Osteoblast (primary cell): ENCODE data around the gene SH3RF2. TPM values are rescaled to one million over a fixed set of nuclear protein-coding genes. Genes with fewer than 3 reads are reported as not detected.

Experiments used
- DNase-seq: peaks from one replicate; pipeline ENCODE4 v3.0.0; 2011; ENCODE audit warnings: low spot score, mixed read lengths; ENCODE audit not compliant: insufficient read length; ENCODE audit errors: missing footprints
- H2AFZ ChIP-seq: 2 replicates; pipeline ENCODE4 v1.6.0; 2011; ENCODE audit warnings: mild to moderate bottlenecking, low read length
- H3K27ac ChIP-seq: 2 replicates; pipeline ENCODE4 v1.5.1; 2011; ENCODE audit warnings: mild to moderate bottlenecking, low read depth, low read length, moderate library complexity
- H3K27me3 ChIP-seq: 2 replicates; pipeline ENCODE4 v1.6.0; 2012; ENCODE audit warnings: mild to moderate bottlenecking, control low read depth, inconsistent platforms, low read length, moderate library complexity; ENCODE audit not compliant: insufficient read depth
- H3K36me3 ChIP-seq: 2 replicates; pipeline ENCODE4 v1.5.1; 2011; ENCODE audit warnings: mild to moderate bottlenecking, low read length, control low read depth, moderate library complexity; ENCODE audit not compliant: insufficient read depth
- H3K4me1 ChIP-seq: 2 replicates; pipeline ENCODE4 v1.5.1; 2011; ENCODE audit warnings: mild to moderate bottlenecking, low read length, control low read depth, moderate library complexity; ENCODE audit not compliant: insufficient read depth
- H3K4me2 ChIP-seq: 2 replicates; pipeline ENCODE4 v1.6.0; 2011; ENCODE audit warnings: mild to moderate bottlenecking, low read length; ENCODE audit not compliant: insufficient read depth
- H3K4me3 ChIP-seq: fragments of 200-600 bp; sonication (generic); 3 replicates; pipeline ENCODE4 v1.5.1; 2012; ENCODE audit warnings: mild to moderate bottlenecking, low read length, inconsistent platforms; ENCODE audit not compliant: insufficient read depth
- H3K79me2 ChIP-seq: 2 replicates; pipeline ENCODE4 v1.6.0; 2012; ENCODE audit warnings: mild to moderate bottlenecking, low read length, control low read depth, inconsistent platforms; ENCODE audit not compliant: insufficient read depth
- H3K9me3 ChIP-seq: 2 replicates; pipeline ENCODE4 v1.5.1; 2011; ENCODE audit warnings: low read depth, low read length, control low read depth
- H4K20me1 ChIP-seq: 2 replicates; pipeline ENCODE4 v1.6.0; 2012; ENCODE audit warnings: mild to moderate bottlenecking, low read length, control low read depth; ENCODE audit not compliant: insufficient read depth
- CTCF ChIP-seq: IDR thresholded peaks from 2 replicates; pipeline ENCODE4 v1.5.1; 2011; ENCODE audit warnings: mild to moderate bottlenecking, low read depth, low read length, moderate library complexity; ENCODE audit errors: extremely low read depth
- total RNA-seq: library from RNA; depleted of rRNA; stranded (reverse); fragments of >200 nt; gene quantifications from 2 replicates; pipeline ENCODE4 v1.2.3, GENCODE V29; 2012

The SH3RF2 gene
- total RNA-seq, 1 donor, result 4.0 TPM

- no peak for TF ChIP-seq CTCF
Observed at GRCh38 chr5:145919413-145919812, 17.0 kb upstream of the SH3RF2 start.

DNA sequence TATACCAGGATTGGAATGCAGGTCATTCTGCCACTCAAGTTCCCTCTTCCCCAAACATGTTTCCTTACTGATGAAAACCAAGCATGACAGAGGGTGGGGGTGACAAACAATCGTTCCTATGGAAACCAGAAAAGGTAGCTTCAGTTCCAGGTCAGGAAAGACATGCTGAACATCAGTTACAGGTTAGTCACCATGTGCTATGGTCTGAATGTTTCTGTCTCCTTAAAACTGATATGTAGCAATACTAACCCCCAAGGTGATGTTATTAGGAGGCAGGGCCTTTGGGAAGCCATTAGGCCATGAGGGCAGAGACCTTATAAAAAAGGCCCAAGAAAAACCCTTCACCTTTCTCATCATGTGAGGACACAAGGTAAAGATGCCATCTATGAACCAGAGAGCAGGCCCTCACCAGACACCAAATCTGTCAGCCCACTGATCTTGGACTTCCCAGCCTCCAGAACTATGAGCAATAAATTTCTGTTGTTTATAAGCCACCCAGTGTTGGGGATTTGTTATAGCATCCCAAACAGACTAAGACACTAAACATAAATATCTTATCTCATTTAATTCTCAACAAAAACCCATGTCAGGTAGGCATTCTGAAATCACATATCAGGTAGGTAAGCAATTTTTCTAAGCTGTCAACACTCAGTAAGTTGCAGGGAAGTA lies 15.7 kb upstream of the SH3RF2 start:
- DNase-seq, result no peak
- TF ChIP-seq CTCF, result no peak
- no peaks in the 10 kb centered on the region for H3K9me3 ChIP-seq

More at GRCh38 chr5:145919413-145919812, 17.0 kb upstream of the SH3RF2 start:
- Histone ChIP-seq H3K4me3 (no peak overlapping the region), H3K27ac (no peak overlapping the region), H3K27me3 (no peaks in the 10 kb centered on the region), H3K36me3 (no peaks in the 10 kb centered on the region), H3K79me2 (no peaks in the 10 kb centered on the region), H3K9me3 (no peaks in the 10 kb centered on the region), H2AFZ (no peak overlapping the region), H3K4me2 (no peak overlapping the region), H3K4me1 (peaks cover 12% of the 10 kb centered on the region), H4K20me1 (no peaks in the 10 kb centered on the region)
- no peak for DNase-seq

GRCh38 chr5:145921211-145921610 lies 15.2 kb upstream of the SH3RF2 start:
- H3K27me3 ChIP-seq, result no peaks in the 10 kb centered on the region
- H3K4me2 ChIP-seq, result no peak overlapping the region
- H3K79me2 ChIP-seq, result no peaks in the 10 kb centered on the region
- H3K4me1 ChIP-seq, result peaks cover 30% of the 10 kb centered on the region
- no peaks in the 10 kb centered on the region for H4K20me1 ChIP-seq
- no peak for TF ChIP-seq CTCF
- no peak for DNase-seq
- H2AFZ ChIP-seq, result no peak overlapping the region
- no peaks in the 10 kb centered on the region for H3K36me3 ChIP-seq
- H3K27ac ChIP-seq, result no peak overlapping the region
- no peaks in the 10 kb centered on the region for H3K9me3 ChIP-seq
- H3K4me3 ChIP-seq, result no peak overlapping the region

More for the DNA sequence above, 15.7 kb upstream of the SH3RF2 start:
- no peaks in the 10 kb centered on the region for H3K79me2 ChIP-seq
- no peak overlapping the region for H3K4me2 ChIP-seq
- no peak overlapping the region for H3K27ac ChIP-seq
- H3K27me3 ChIP-seq, result no peaks in the 10 kb centered on the region
- no peak overlapping the region for H2AFZ ChIP-seq
- peaks cover 25% of the 10 kb centered on the region for H3K4me1 ChIP-seq
- H3K4me3 ChIP-seq, result no peak overlapping the region
- no peaks in the 10 kb centered on the region for H4K20me1 ChIP-seq
- H3K36me3 ChIP-seq, result no peaks in the 10 kb centered on the region

DNA sequence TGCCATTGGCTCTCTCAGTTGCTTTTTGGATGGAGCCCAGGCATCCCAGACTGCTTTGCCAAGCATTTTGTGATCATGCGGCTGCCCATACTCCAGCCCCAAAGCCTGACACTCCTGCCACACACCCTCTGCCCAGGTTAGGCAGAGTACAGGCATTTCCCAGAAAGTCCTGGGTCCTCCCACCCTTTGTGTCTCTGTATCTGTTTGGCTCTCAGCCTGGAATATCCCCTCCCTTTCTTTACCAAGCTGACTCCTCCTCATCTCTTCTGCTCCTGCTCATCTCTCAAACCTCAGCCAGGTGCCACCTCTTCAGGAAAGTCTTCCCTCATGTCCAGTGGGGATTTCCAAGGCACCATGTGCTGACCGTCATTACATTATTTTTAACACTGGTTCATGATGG lies 14.3 kb upstream of the SH3RF2 start:
- Histone ChIP-seq H3K36me3 (no peaks in the 10 kb centered on the region), H3K4me2 (no peak overlapping the region), H3K9me3 (no peaks in the 10 kb centered on the region), H3K27me3 (no peaks in the 10 kb centered on the region), H3K79me2 (no peaks in the 10 kb centered on the region), H4K20me1 (no peaks in the 10 kb centered on the region), H2AFZ (no peak overlapping the region), H3K4me3 (no peak overlapping the region), H3K4me1 (peaks cover 27% of the 10 kb centered on the region), H3K27ac (no peak overlapping the region)
- no peak for TF ChIP-seq CTCF
- no peak for DNase-seq
